Kidney glomerular epithelial cell (primary cell): ENCODE results near the gene SH3BP5.

Experiments
- DNase-seq: peaks from one replicate; lab custom pipeline; 2025; lab: John Stamatoyannopoulos, UW

SH3BP5 gene

GRCh38 chr3:15273227-15273626, 59.2 kb downstream of the SH3BP5 start:
- no peak for DNase-seq

GRCh38 chr3:15272426-15273196, 59.8 kb downstream of the SH3BP5 start:
- DNase-seq = no peak

- no peak for DNase-seq
These were observed 60.5 kb downstream of the SH3BP5 start for GRCh38 chr3:15271785-15272381.

- DNase-seq = no peak
These were observed 61.4 kb downstream of the SH3BP5 start for GRCh38 chr3:15271030-15271429.

GRCh38 chr3:15269091-15269989, 63.0 kb downstream of the SH3BP5 start:
- peak; percentile 91 for DNase-seq

- DNase-seq = peak; percentile 79
These were observed 64.3 kb downstream of the SH3BP5 start for GRCh38 chr3:15268033-15268631.

GRCh38 chr3:15267502-15267901, 64.9 kb downstream of the SH3BP5 start:
- DNase-seq = no peak

GRCh38 chr3:15266510-15267376, 65.6 kb downstream of the SH3BP5 start:
- no peak for DNase-seq

- DNase-seq = no peak
These were observed 66.5 kb downstream of the SH3BP5 start for GRCh38 chr3:15265655-15266509.

GRCh38 chr3:15264486-15264885, 67.9 kb downstream of the SH3BP5 start:
- DNase-seq = no peak

GRCh38 chr3:15263926-15264325, 68.5 kb downstream of the SH3BP5 start:
- DNase-seq = no peak

GRCh38 chr3:15263120-15263519, 69.3 kb downstream of the SH3BP5 start:
- DNase-seq = no peak

GRCh38 chr3:15262021-15262420, 70.4 kb downstream of the SH3BP5 start:
- no peak for DNase-seq

- DNase-seq = no peak
These were observed 71.1 kb downstream of the SH3BP5 start for GRCh38 chr3:15261274-15261673.

GRCh38 chr3:15260531-15260930, 71.9 kb downstream of the SH3BP5 start:
- DNase-seq = no peak

GRCh38 chr3:15258720-15259119, 73.7 kb downstream of the SH3BP5 start:
- DNase-seq = no peak

GRCh38 chr3:15256861-15257341, 75.5 kb downstream of the SH3BP5 start:
- no peak for DNase-seq

GRCh38 chr3:15255215-15255614, 77.2 kb downstream of the SH3BP5 start:
- no peak for DNase-seq

- no peak for DNase-seq
These were observed 79.2 kb downstream of the SH3BP5 start for GRCh38 chr3:15253023-15253697.

- DNase-seq = no peak
These were observed 86.2 kb downstream of the SH3BP5 start for GRCh38 chr3:15246186-15246585.
